HG03342 (cell line): ENCODE data around the gene DSCAML1.

Experiments used
- ATAC-seq: cut with Tn5 transposase; IDR thresholded peaks from one replicate; pipeline ENCODE4 v1.9.1; 2021; ENCODE audit warnings: mild to moderate bottlenecking, moderate library complexity; ENCODE audit not compliant: unreplicated experiment

DSCAML1 gene

GRCh38 chr11:117795638-117796455 is 1.2 kb downstream of the DSCAML1 start:
- no peak for ATAC-seq

DNA sequence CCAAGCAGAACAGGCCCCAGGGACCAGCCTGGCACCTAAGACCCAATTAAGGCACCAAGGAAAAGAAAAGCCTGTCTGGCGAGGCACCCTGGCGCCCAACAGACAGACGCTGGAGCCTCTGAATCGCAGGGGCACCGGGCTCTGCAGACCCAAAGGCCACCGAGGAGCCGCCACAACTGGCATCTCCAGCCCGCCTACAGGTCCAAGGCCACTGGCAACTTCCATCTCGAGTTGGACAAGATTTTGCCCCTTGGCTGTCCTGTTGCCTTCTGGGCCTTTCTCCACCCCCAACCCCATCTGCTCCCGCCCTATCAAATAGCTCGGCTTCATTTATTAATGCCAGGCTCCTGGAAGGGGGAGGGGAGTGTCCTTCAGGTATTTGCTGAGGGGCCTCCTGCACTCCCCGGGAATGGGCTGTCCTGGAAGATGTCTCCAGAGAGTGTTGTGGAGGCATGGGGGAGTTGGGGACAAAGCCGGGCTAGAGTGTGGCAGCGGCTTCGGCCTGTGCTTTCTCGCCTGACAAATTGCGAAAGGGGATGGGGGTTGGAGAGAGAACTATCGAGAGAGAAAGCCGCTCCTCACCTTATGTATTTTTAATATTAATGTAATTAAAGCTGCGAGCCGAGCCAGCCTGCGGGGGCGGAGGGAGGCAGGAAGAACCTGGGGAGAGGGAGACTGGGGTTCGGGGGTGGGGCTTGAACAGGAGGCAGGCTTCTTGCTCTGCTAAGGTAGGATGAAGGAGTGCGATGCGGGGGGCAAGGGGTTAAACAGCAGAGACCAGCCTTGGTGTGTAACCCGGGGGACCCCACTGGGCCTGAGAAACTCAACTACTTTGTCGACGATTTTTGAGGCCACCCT is 2.0 kb downstream of the DSCAML1 start:
- ATAC-seq, result no peak

GRCh38 chr11:117794135-117794534 is 2.9 kb downstream of the DSCAML1 start:
- no peak for ATAC-seq

- ATAC-seq, result no peak
These were observed 3.4 kb downstream of the DSCAML1 start for GRCh38 chr11:117793583-117793982.

DNA sequence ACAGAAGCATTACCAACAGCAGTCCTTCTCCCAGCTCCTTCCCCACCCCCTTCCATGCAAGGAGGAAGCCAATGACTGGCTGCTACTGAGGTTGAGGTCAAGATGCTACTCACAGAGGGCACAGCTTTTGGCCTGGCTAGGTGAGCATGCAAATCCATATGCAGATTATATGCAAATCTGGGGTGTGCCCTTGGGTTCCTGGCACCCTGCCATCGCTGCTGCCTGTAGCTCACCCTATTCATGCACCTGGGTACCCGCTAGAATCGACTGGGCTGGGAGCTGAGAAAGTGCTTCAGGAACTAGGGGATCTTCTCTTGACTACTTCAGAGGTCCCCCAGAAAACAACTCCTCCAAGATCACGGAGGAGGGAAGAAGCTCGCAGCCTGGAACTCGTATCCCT is 4.0 kb downstream of the DSCAML1 start:
- no peak for ATAC-seq

DNA sequence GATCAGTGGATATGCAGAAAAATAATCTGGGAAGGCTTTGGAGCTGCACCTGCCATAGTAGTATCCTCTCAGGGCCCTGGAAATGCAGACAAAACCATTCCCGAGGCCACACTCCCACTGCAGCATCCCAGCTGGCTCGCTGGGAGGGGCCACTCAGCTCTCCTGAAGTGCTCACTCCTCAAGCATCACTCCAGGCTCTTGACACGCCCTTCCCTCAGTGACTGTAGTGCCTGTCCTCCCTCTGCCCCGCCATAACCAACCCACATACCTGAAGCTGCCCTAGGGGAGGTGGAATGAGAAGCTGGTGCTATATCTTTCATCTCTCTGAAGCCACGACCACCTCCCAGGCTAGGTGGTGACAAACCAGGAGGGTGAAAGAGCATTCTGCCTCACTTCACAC is 4.8 kb downstream of the DSCAML1 start:
- no peak for ATAC-seq

DNA sequence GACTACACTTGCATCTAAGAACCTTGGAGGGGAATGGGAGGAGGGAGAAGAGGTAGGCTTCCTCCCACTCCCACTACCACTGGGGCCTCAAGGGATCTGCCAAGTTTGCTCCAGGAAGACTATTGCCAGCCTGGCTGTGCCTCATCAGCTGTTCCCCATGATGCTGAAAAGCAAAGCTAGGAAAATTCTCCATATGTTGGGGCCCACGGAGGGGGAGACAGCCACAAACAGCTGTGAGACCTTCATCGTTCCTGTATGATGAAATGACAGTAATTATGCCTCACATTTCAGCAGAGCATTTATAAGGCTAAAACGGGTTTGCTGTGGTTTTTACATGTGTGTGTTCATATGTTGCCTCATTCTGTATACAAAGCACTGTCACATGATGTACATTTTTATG is 6.7 kb downstream of the DSCAML1 start:
- ATAC-seq, result no peak

DNA sequence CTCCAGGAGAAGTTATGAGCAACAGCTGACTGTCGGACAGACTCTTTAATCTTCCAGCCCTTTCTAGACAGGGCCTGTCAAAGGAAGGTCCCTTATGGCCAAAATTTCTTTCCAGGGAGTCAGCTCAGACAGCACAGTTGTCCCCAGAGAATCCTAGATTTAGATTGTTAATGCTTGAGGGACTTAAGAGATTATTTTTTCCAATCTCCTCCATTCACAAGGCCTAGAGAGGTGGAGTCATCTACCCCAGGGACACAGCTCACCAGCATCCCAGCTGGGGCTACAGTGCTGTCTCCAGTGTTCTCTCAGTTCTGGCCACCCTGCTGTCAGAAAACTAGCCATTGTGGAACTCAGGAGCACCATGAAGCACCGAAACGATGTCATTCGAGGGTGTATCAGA is 7.8 kb downstream of the DSCAML1 start:
- ATAC-seq, result no peak

GRCh38 chr11:117786135-117786870 is 10.7 kb downstream of the DSCAML1 start:
- ATAC-seq, result no peak

- no peak for ATAC-seq
These were observed 14.9 kb downstream of the DSCAML1 start for GRCh38 chr11:117782101-117782500.

DNA sequence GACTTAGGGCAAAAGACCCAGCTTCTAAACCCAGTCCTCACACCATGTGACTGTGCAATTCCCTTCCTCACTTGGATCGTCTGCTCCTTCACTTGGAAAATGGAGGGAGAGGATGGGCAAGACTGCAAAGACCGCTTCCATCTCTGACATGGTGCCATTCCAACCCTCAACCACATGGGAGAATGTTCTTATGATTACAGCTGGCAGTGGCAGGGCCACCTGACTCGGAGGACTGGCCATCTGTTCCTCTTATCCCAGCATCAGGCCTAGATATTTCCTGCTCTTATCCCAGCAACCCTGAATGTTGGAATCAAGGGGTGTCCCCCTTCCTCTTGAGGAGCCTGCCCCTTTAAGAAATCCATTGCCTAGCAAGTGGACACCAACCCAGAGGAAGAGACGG is 15.4 kb downstream of the DSCAML1 start:
- no peak for ATAC-seq

GRCh38 chr11:117780456-117780855 is 16.6 kb downstream of the DSCAML1 start:
- no peak for ATAC-seq

GRCh38 chr11:117774553-117774952 is 22.5 kb downstream of the DSCAML1 start:
- no peak for ATAC-seq

GRCh38 chr11:117772360-117772759 is 24.7 kb downstream of the DSCAML1 start:
- no peak for ATAC-seq

DNA sequence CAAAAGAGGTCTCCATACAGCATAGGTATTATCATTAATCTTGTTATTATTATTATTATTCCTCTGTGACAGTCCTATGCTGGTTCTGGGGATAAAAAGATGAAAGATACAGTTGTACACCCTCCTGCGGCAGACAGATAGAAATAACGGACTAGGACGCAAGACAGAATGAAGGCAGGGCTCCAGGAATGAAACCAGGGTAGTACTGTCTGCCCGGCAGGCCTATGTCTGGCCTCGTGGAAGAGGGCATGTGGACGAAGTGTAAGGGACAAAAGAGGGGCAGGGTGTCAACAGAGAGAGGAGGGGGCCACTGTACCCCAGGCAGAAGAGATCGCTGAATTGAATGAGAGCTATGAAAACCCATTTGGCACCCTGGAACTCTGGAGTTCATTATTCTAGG is 25.2 kb downstream of the DSCAML1 start:
- no peak for ATAC-seq

DNA sequence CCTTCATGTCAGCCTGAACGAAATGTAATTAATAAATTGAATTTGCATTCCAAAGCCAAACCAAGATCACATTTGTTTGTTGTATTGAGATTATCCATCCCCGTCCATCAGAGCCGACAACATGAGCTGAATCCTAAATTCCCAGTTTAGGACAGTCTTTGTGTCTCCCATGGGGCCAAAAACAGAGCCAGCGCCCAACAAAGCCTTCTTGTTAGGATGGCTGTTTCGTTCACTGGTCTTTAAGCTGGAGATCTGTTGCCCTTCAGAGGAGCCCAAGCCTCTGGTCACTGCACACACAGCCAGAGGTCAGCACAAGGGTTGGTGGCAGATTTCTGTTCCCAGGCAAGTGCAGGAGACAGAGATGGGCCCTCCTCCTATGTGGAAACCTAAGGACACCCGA is 25.8 kb downstream of the DSCAML1 start:
- no peak for ATAC-seq

- ATAC-seq, result no peak
These were observed 27.0 kb downstream of the DSCAML1 start for GRCh38 chr11:117770061-117770460.

GRCh38 chr11:117769533-117769932 is 27.5 kb downstream of the DSCAML1 start:
- no peak for ATAC-seq

GRCh38 chr11:117768506-117768905 is 28.5 kb downstream of the DSCAML1 start:
- ATAC-seq, result no peak

DNA sequence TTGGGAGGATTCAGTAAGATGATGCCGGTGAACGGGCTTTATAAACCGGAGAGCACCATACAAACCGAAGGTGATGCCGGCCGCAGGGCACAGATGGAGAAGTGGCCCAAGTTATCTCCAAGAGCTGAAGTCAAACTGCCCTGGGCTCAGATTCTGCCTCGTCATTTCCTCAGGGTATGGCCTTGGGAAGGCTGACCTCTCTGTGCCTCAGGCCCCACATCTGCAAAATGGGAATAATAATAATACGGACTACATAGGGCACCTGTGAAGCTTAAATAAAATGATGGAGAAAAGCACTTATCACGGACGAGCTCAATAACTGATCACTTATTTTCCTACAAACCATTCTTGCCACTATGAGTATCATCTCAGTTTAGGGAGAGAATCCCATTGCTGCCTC is 29.9 kb downstream of the DSCAML1 start:
- no peak for ATAC-seq

DNA sequence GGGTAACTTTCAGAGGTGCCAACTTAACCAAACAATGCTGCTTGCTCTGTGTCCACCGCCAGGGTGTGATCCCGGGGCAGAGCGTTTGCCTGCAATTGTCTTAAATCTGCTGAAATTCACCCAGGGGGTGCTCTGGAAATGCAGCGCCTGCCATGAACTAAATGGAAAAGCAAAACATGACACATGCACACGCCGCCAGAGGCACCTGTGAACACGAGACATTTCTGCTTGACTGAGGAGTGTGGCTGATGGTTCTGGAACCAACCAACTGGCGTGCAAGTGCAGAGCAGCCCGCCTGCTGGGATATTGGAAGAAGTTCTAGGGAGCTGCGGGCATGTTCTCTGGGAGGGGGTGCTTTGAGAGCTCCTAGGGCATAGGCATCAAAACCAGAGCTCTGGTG is 30.4 kb downstream of the DSCAML1 start:
- no peak for ATAC-seq
